Activated CD8-positive, alpha-beta T cell treated with anti-CD3 and anti-CD28 coated beads, Interleukin-2, amount 10 ng/mL, durations not matched to agents 7 days and 5 days (primary cell): ENCODE data around the gene TSNAX. TPM values are rescaled to one million over a fixed set of nuclear protein-coding genes. Genes with fewer than 3 reads are reported as not detected.

ENCODE experiments used
- ATAC-seq: fragments of 150-1000 bp; cut with Tn5 transposase; one replicate; pipeline ENCODE4 v1.10.0; 2021; ENCODE audit warnings: moderate library complexity
- CTCF ChIA-PET: fragments of 350-600 bp; sonication (Branson Sonifier 250); formaldehyde crosslinking; loops from one replicate; lab custom pipeline; 2021; ENCODE audit warnings: antibody characterized with exemption; lab: Charles Lee
- POLR2A ChIA-PET: fragments of 350-600 bp; sonication (Branson Sonifier 250); formaldehyde crosslinking; loops from one replicate; lab custom pipeline; 2021; ENCODE audit warnings: antibody characterized with exemption; lab: Charles Lee
- DNase-seq: peaks from one replicate; pipeline ENCODE4 v3.0.0-alpha.2; 2020
- H3K27ac Mint-ChIP-seq: one replicate; pipeline ENCODE4 v1.8.0; 2021; ENCODE audit warnings: mild to moderate bottlenecking, mixed read lengths
- H3K27me3 Mint-ChIP-seq: one replicate; pipeline ENCODE4 v1.8.0; 2021; ENCODE audit warnings: low read depth, mixed read lengths
- H3K36me3 Mint-ChIP-seq: one replicate; pipeline ENCODE4 v1.8.0; 2021; ENCODE audit warnings: low read depth, mixed read lengths
- H3K4me1 Mint-ChIP-seq: one replicate; pipeline ENCODE4 v1.8.0; 2021; ENCODE audit warnings: low read depth, mixed read lengths
- H3K4me3 Mint-ChIP-seq: one replicate; pipeline ENCODE4 v1.8.0; 2021; ENCODE audit warnings: mild to moderate bottlenecking, mixed read lengths
- H3K9me3 Mint-ChIP-seq: one replicate; pipeline ENCODE4 v1.8.0; 2022; ENCODE audit warnings: mixed read lengths; ENCODE audit not compliant: insufficient read depth
- total RNA-seq, 2 experiments: library from RNA; stranded (reverse); gene quantifications; one replicate each; pipeline ENCODE4 v1.2.3, GENCODE V29; 2021

TSNAX gene
- total RNA-seq, 2 experiments from 2014 or later: 37.2 to 42.7 TPM

DNA sequence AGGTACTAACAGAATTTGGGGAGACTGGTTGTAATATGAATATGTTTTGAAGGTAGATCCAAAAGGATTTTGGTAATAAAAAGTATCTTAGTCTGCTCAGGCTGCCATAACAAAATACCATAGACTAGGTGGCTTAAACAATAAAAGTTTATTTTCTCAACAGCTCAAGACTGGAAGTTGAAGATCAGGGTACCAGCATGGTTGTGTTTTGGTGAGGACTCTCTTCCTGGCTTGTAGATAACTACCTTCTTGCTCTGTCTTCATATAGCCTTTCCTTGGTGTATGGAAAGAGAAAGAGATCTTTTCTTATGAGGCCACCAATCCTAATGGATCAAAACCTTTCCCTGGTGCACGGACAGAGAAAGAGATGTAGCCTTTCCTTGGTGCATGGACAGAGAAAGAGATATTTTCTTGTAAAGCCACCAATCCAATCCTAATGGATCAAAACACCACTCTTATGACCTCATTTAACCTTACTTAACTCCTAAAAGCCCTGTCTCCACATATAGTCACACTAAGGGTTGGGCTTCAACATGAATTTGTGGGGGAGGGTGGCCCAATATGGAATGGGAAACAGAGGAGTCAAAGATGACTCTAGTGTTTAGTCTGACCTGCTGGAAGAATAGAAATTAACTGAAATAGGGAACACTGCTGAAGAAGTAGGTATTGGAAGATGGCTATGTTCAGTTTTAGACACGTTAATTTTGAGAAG is 5.4 kb upstream of the TSNAX start:
- Mint-ChIP-seq H3K27ac (no peak overlapping the region), H3K4me3 (no peak overlapping the region), H3K4me1 (peaks cover 8% of the 10 kb centered on the region), H3K9me3 (no peaks in the 10 kb centered on the region), H3K27me3 (no peaks in the 10 kb centered on the region), H3K36me3 (no peaks in the 10 kb centered on the region)
- POLR2A ChIA-PET: no interaction called here
- DNase-seq (no peak), ATAC-seq (no peak)
- CTCF ChIA-PET: no interaction called here

DNA sequence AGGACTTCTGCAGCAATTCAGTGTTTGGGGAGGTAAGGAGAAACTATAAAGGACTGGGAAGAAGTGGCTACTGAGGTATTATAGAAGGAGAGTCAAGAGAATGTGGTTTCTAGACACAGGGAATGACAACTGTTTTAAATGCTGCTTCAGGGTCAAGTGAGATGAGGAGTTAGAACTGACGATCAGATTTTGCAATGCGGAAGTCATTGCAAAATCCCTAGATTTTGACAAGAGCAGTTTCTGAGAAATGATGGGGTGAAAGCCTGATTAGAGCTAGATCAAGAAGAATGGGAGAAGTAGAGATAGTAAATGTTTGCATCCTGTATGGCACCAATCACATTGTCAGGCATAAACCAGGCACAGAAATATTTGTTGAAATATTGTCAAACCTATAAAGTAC is 4.7 kb upstream of the TSNAX start:
- ChIA-PET CTCF (no interaction called here), POLR2A (no interaction called here)
- Mint-ChIP-seq H3K27me3 (no peaks in the 10 kb centered on the region), H3K4me3 (no peak overlapping the region), H3K4me1 (peaks cover 9% of the 10 kb centered on the region), H3K27ac (no peak overlapping the region), H3K9me3 (no peaks in the 10 kb centered on the region), H3K36me3 (peaks cover 2% of the 10 kb centered on the region)
- ATAC-seq: no peak
- DNase-seq: no peak

DNA sequence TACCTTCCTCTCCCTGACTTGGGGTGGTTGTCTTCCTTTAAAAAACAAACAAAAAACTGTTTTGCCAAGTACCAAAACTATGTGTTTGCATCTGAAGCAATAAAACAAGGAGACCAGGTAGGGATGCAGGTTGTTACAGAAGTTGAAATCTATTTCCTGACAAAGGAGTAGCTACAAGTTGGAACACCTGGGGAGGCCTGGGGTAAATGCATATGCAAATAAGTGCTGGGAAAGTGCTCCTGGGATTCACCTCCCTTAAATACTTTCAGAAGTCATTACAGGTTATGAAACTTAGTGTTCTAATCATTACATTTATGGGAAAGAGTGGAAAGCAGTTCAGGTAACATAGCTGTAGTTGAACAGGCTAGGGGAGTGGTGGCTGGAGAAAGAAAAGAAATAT is 1.9 kb upstream of the TSNAX start:
- peaks cover 30% of the 10 kb centered on the region for H3K4me1 Mint-ChIP-seq
- no peak overlapping the region for H3K27ac Mint-ChIP-seq
- DNase-seq: no peak
- H3K27me3 Mint-ChIP-seq: no peaks in the 10 kb centered on the region
- H3K36me3 Mint-ChIP-seq: peaks cover 19% of the 10 kb centered on the region
- no peak for ATAC-seq
- ChIA-PET CTCF (no interaction called here), POLR2A (interaction anchor here (0.6 to 0.8 kb wide), 2 partner anchors 42 to 169 kb away, joined by 3 read pairs; no protein-coding TSS in a partner anchor)
- H3K9me3 Mint-ChIP-seq: no peaks in the 10 kb centered on the region
- H3K4me3 Mint-ChIP-seq: no peak overlapping the region

DNA sequence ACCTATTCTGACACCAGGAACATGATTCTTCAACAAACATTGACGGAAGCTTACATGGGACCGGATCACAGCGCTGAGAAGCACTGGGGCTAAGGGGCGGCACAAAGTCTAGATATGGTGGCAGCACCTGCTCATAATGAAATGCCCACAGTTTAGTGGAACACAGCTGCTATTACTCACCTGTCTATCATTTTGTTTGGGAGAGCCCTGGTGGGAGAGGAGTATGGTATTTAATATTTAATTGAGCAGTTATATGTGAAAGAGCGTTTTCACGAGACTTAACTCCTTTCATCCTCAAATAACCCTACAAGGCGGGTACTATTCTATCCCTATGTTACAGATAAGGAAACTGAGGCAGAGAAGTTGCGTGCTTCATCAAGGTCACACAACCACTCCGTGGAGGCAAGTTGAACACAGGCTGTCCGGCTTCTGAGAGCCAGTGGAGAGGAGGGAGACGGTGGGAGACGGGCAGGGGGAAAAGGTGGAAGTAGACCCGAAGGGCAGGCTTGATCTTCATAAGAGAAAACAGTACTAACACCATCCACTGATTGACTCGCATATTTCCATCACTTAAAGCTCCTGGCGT is 790 bp upstream of the TSNAX start:
- H3K27ac Mint-ChIP-seq: peak overlapping the region; percentile 100
- peaks cover 33% of the 10 kb centered on the region for H3K4me1 Mint-ChIP-seq
- no peaks in the 10 kb centered on the region for H3K9me3 Mint-ChIP-seq
- ChIA-PET CTCF (interaction anchor here (0.5 to 1.0 kb wide), 4 partner anchors 8 to 170 kb away, joined by 3 read pairs; no protein-coding TSS in a partner anchor), POLR2A (interaction anchor here (1.0 to 1.9 kb wide), 3 partner anchors 85 to 190 kb away, joined by 3 to 10 read pairs (median 7); partner anchors contain the start of genes EGLN1, EXOC8 and SPRTN)
- ATAC-seq (peak; percentile 9), DNase-seq (no peak)
- H3K36me3 Mint-ChIP-seq: peaks cover 23% of the 10 kb centered on the region
- H3K27me3 Mint-ChIP-seq: no peaks in the 10 kb centered on the region
- H3K4me3 Mint-ChIP-seq: peak overlapping the region; percentile 97

DNA sequence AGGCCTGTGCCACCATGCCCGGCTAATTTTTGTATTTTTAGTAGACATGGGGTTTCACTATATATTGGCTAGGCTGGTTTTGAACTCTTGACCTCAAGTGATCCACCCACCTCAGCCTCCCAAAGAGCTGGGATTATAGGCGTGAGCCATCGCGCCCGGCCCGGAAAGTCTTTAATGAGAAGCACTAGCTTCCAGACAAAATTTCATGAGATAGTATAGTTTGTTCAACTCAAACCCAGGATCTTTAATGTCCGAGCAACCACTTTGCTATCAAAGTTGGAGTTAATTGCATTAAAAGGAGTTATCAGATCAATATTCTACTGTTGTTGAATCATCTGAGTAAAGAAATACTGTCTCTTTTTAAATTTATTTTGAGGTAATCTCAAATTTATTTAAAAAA is 4.8 kb downstream of the TSNAX start:
- ATAC-seq: no peak
- POLR2A ChIA-PET: interaction anchor here (0.6 kb wide), 1 partner anchor 14 kb away, joined by 3 read pairs; no protein-coding TSS in a partner anchor
- H3K4me1 Mint-ChIP-seq: peaks cover 30% of the 10 kb centered on the region

DNA sequence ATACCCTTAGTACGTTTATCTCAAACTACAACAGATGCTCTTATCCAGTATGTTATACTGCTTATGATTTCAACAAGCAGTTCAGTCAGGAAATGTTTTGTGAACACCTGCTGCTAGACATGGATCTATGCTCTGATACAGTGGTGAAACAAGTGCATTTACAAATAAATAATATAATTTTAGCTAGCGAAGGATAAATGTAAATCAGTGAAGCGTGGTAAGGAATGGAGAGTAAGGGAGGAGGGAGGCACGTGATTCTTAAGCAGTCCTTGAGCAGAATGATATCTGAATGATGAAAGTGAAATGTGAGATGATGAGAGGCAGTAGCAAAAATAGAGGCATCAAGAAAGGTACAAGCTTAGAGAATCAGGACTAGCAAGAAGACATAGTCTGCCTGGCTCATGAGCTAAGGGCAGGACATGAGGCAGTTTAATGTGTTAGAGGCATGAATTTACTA is 6.3 kb downstream of the TSNAX start:
- POLR2A ChIA-PET: no interaction called here
- CTCF ChIA-PET: interaction anchor here (1.4 kb wide), 1 partner anchor 197 kb away, joined by 3 read pairs; the partner anchor contains the start of gene EXOC8
- Mint-ChIP-seq H3K27ac (no peak overlapping the region), H3K4me1 (peaks cover 24% of the 10 kb centered on the region), H3K9me3 (no peaks in the 10 kb centered on the region), H3K36me3 (peaks cover 46% of the 10 kb centered on the region), H3K4me3 (no peak overlapping the region), H3K27me3 (no peaks in the 10 kb centered on the region)
- DNase-seq: no peak
- ATAC-seq: no peak

More for the DNA sequence above, 4.8 kb downstream of the TSNAX start:
- Mint-ChIP-seq H3K27me3 (no peaks in the 10 kb centered on the region), H3K9me3 (no peaks in the 10 kb centered on the region), H3K36me3 (peaks cover 49% of the 10 kb centered on the region), H3K4me3 (no peak overlapping the region), H3K27ac (no peak overlapping the region)
- CTCF ChIA-PET: interaction anchor here (0.8 to 1.0 kb wide), 2 partner anchors 14 to 25 kb away, joined by 3 to 4 read pairs; no protein-coding TSS in a partner anchor
- DNase-seq: no peak

DNA sequence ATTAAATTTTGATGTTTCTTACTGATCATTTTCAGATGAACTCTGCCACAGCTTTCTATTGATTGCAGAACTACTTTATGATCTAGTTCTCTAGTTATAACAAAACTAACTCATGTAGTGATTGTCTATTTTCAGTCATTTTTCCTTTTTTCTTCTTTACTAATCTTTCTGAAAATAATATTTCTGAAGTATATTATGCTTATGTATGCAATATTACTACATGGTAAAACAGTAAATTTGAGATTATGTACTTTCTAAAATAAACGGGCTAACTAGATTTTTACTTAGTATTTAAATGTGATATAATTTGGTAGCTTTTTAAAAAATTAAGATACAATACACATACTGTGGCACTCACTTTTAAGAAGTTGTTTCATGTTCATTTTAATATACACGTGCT is 7.6 kb downstream of the TSNAX start:
- peaks cover 5% of the 10 kb centered on the region for H3K9me3 Mint-ChIP-seq
- H3K27me3 Mint-ChIP-seq: no peaks in the 10 kb centered on the region
- ATAC-seq: no peak
- ChIA-PET CTCF (interaction anchor here (1.4 kb wide), 1 partner anchor 48 kb away, joined by 3 read pairs; no protein-coding TSS in a partner anchor), POLR2A (interaction anchor here (0.8 kb wide), 1 partner anchor 12 kb away, joined by 4 read pairs; no protein-coding TSS in a partner anchor)
- H3K4me1 Mint-ChIP-seq: peaks cover 14% of the 10 kb centered on the region
- H3K4me3 Mint-ChIP-seq: no peak overlapping the region
- DNase-seq: no peak
- no peak overlapping the region for H3K27ac Mint-ChIP-seq
- peaks cover 50% of the 10 kb centered on the region for H3K36me3 Mint-ChIP-seq

DNA sequence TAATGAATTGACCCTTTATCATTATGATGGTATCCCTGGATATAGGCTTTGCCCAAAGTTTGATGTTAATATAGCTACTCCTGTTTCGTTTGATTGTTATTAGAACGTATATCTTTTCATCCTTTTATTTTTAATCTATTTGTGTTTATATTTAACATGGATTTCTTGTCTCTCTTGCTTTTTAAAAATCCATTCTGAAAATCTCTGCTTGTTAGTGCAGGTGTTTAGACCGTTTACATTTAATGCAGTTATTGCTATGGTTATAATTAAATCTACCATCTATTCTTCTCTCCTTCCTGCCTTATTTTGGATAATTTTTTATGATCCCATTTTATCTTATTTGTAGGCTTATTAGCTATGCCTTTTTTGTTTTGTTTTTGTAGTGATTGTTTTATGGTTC is 12.4 kb downstream of the TSNAX start:
- POLR2A ChIA-PET: no interaction called here
- ATAC-seq: no peak
- H3K36me3 Mint-ChIP-seq: peaks cover 51% of the 10 kb centered on the region

DNA sequence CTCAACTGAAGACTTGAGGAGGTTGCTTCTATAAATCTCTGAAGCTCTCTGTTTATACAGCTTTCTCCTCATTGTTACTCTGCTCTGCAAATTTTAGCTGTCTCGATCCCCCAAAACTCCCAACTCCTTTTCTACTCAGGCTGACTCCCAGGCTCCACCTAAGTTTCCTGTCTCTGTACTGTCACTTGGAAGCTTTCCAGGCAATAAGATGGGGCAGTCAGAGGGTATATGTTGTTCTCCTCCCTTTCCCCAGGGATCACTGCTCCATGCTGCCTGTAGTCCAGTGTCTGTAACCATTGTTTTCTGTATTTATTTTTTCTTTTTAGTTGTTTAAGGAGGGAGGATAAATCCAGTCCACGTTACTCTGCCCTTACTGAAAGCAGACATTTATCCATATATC is 13.4 kb downstream of the TSNAX start:
- DNase-seq (no peak), ATAC-seq (no peak)
- POLR2A ChIA-PET: no interaction called here
- H3K27me3 Mint-ChIP-seq: no peaks in the 10 kb centered on the region
- H3K36me3 Mint-ChIP-seq: peaks cover 48% of the 10 kb centered on the region
- H3K4me3 Mint-ChIP-seq: no peak overlapping the region
- no peak overlapping the region for H3K27ac Mint-ChIP-seq
- H3K9me3 Mint-ChIP-seq: peaks cover 11% of the 10 kb centered on the region
- H3K4me1 Mint-ChIP-seq: no peaks in the 10 kb centered on the region
- CTCF ChIA-PET: no interaction called here

More for the DNA sequence above, 12.4 kb downstream of the TSNAX start:
- no peak overlapping the region for H3K27ac Mint-ChIP-seq
- no peaks in the 10 kb centered on the region for H3K27me3 Mint-ChIP-seq
- no peak overlapping the region for H3K4me3 Mint-ChIP-seq
- H3K4me1 Mint-ChIP-seq: peaks cover 2% of the 10 kb centered on the region
- DNase-seq: no peak
- H3K9me3 Mint-ChIP-seq: peaks cover 11% of the 10 kb centered on the region
- CTCF ChIA-PET: interaction anchor here (0.6 kb wide), 1 partner anchor 83 kb away, joined by 3 read pairs; no protein-coding TSS in a partner anchor

DNA sequence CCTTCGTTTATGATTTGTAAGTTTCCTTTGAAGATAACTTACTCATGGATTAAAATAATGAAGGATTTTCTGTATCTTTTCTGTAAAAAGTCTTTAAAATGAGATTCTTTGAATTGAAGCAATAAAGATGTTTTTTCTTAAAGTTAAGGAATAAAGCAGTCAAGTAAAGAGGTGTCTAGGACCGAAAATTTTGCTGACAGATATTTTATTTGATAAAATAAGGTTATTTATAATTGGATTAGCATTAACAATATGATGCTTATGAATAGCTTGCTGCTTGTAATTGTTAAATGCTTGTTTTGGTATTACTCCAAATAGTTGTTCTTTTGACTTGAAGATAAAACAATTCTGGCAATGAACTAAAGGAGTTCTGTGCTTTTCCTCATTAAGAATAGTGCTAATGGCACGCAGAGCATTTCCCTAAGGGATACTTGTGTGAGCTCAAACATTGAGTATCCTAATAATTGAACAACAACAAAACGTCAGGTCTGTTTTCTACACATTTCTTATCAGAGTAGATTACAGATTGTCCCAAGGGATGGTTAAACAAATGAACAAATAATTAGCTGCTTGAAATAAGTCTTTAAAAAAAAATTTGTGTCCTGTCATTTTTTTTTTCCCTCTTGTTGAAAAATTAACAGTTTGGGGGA is 16.6 kb downstream of the TSNAX start:
- ChIA-PET POLR2A (no interaction called here), CTCF (interaction anchor here (1.5 kb wide), 1 partner anchor 45 kb away, joined by 3 read pairs; no protein-coding TSS in a partner anchor)
- ATAC-seq: no peak
- Mint-ChIP-seq H3K27ac (no peak overlapping the region), H3K27me3 (no peaks in the 10 kb centered on the region), H3K4me1 (no peaks in the 10 kb centered on the region), H3K4me3 (no peak overlapping the region), H3K9me3 (peaks cover 11% of the 10 kb centered on the region), H3K36me3 (peaks cover 31% of the 10 kb centered on the region)
- no peak for DNase-seq

DNA sequence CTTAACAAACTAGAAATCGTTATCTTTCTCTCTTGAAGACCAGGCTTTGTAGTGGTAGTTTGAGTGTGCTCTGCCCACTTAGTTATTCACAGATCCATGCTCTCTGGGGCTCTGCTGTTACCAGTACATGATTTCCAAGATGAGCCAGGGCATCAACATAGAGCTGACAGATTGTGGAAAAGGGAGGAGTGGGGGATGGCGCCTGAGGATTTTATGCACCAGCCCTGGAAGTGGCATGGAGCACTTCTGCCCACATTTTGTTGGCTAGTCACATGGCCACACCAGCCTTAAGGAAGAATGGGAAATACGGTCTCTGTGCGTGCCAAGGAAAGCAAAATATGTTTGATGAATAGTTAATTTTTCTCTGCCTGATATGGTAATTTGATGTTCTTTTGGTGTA is 18.2 kb downstream of the TSNAX start:
- no peak for DNase-seq

More for the DNA sequence above, 18.2 kb downstream of the TSNAX start:
- no peak overlapping the region for H3K4me3 Mint-ChIP-seq
- H3K36me3 Mint-ChIP-seq: peaks cover 16% of the 10 kb centered on the region
- no peaks in the 10 kb centered on the region for H3K27me3 Mint-ChIP-seq
- H3K4me1 Mint-ChIP-seq: no peaks in the 10 kb centered on the region
- ChIA-PET POLR2A (no interaction called here), CTCF (interaction anchor here (1.4 to 1.5 kb wide), 2 partner anchors 14 to 44 kb away, joined by 3 read pairs; no protein-coding TSS in a partner anchor)
- no peak for ATAC-seq
- H3K9me3 Mint-ChIP-seq: no peaks in the 10 kb centered on the region
- H3K27ac Mint-ChIP-seq: no peak overlapping the region
